Adipocyte (in vitro differentiated cells): ENCODE measurements around the gene SF3B3.

Experiments
- DNase-seq: peaks from one replicate; pipeline ENCODE4 v3.0.0-alpha.2; 2015; ENCODE audit warnings: low read depth
- H3K27me3 ChIP-seq: replicated peaks from 2 replicates; pipeline ENCODE4 v1.7.0; 2013; ENCODE audit warnings: mild to moderate bottlenecking, low read length, moderate library complexity; ENCODE audit not compliant: control insufficient read depth, insufficient read depth
- H3K36me3 ChIP-seq: 2 replicates; pipeline ENCODE4 v1.7.0; 2013; ENCODE audit warnings: low read length, mild to moderate bottlenecking, moderate library complexity; ENCODE audit not compliant: control insufficient read depth, insufficient read depth, severe bottlenecking
- H3K4me1 ChIP-seq: 2 replicates; pipeline ENCODE4 v1.7.0; 2013; ENCODE audit warnings: mild to moderate bottlenecking, low read length, moderate library complexity; ENCODE audit not compliant: control insufficient read depth, insufficient read depth
- H3K4me3 ChIP-seq: 2 replicates; pipeline ENCODE4 v1.7.0; 2013; ENCODE audit warnings: mild to moderate bottlenecking, low read length, moderate library complexity
- H3K9ac ChIP-seq: 2 replicates; pipeline ENCODE4 v1.7.0; 2013; ENCODE audit warnings: mild to moderate bottlenecking, low read length, moderate library complexity
- H3K9me3 ChIP-seq: 2 replicates; pipeline ENCODE4 v1.7.0; 2013; ENCODE audit warnings: mild to moderate bottlenecking, low read length, moderate library complexity; ENCODE audit not compliant: control insufficient read depth

The SF3B3 gene

DNA sequence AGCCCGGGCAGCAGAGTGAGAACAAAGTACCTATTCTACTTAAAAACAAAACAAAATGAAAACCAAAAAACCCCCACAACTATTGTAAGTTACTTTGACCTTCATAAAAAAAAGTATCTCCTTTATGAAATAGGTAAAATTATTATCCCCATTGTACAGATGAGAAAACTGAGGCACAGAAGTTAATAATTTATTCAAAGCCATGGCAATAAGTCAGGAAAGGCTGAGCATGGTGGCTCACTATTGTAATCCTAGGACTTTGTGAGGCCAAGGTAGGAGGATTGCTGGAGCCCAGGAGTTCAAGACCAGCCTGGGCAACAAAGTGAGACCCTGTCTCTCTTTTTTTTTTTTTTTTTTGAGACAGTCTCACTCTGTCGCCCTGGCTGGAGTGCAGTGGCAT lies 38.7 kb upstream of the SF3B3 start:
- Histone ChIP-seq H3K9me3 (no peaks in the 10 kb centered on the region), H3K27me3 (no peaks in the 10 kb centered on the region), H3K9ac (no peak overlapping the region), H3K4me1 (peaks cover 6% of the 10 kb centered on the region), H3K36me3 (peaks cover 41% of the 10 kb centered on the region), H3K4me3 (no peak overlapping the region)
- no peak for DNase-seq

DNA sequence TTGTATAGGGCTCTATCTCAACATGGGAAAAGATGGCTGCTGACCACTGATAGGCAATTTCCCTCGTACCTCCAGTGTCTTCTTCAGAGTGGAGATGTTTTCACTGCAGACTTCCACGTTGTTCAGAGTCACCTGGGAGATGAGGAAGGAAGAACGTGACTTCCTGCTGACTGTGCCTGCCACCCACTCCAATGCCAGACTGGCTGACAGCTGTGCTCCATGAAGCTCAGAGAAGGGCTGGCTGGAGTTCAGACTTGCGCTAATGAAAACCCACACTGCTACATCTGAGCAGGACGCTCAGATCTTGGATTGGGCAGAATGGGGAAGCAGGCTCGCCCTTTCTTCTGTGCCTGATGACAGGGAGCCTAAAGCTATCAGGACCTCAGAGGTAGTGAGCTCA lies 33.4 kb upstream of the SF3B3 start:
- no peaks in the 10 kb centered on the region for H3K27me3 ChIP-seq
- H3K9ac ChIP-seq: no peak overlapping the region
- H3K36me3 ChIP-seq: peaks cover 30% of the 10 kb centered on the region
- H3K4me3 ChIP-seq: no peak overlapping the region
- H3K4me1 ChIP-seq: peaks cover 6% of the 10 kb centered on the region
- DNase-seq: no peak
- H3K9me3 ChIP-seq: no peaks in the 10 kb centered on the region

DNA sequence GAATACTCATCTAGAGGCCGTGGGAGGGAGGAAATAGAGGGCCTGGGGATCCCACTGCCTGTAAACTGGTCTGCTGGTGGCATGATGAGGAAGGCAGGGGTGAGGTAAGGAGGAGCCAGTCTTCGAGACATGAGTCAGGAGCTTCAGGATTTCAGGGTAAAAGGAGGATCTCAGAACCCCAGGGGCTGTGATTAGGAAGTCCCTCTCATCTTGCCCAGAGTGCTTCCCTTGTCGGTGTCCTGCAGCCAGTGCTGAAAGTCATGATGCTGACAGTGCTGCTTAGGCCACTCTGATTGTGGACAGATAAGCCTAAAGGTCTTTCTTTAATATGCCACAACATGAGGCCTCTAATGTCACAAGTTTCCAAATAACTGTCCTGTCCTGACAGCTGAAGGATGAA lies 29.8 kb upstream of the SF3B3 start:
- H3K36me3 ChIP-seq: peaks cover 56% of the 10 kb centered on the region
- no peak overlapping the region for H3K4me3 ChIP-seq
- no peaks in the 10 kb centered on the region for H3K27me3 ChIP-seq
- no peak overlapping the region for H3K9ac ChIP-seq
- H3K9me3 ChIP-seq: no peaks in the 10 kb centered on the region
- DNase-seq: no peak
- peaks cover 3% of the 10 kb centered on the region for H3K4me1 ChIP-seq

DNA sequence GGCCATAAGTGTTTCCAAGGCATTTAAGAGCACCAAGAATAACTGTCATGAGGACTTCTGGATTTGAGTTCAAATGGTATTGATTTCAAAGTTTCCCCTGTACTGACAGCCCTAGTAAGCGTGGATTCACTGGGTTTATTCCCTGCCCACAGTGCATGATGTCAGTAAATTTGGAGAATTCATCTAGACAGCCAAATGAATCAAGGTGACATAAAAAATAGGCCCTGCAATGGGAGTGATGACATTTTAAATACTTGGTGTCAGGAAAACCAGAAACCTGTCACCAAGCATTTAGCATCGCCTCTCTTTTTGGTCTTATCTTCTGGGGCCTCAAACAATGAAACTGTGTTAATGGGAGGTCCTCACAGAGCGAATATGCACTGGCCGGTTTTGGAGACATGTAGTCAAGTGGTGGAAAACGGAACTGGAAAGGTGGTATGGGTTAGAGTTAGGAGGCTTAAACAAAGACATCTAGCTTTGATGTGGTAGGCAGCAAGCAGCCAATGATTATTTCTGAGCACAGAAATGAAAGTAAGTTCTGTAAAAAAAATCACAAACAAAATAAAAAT lies 29.3 kb upstream of the SF3B3 start:
- H3K4me1 ChIP-seq: no peaks in the 10 kb centered on the region
- H3K9me3 ChIP-seq: no peaks in the 10 kb centered on the region
- DNase-seq: no peak
- H3K4me3 ChIP-seq: no peak overlapping the region
- H3K27me3 ChIP-seq: no peaks in the 10 kb centered on the region
- no peak overlapping the region for H3K9ac ChIP-seq
- H3K36me3 ChIP-seq: peaks cover 60% of the 10 kb centered on the region

DNA sequence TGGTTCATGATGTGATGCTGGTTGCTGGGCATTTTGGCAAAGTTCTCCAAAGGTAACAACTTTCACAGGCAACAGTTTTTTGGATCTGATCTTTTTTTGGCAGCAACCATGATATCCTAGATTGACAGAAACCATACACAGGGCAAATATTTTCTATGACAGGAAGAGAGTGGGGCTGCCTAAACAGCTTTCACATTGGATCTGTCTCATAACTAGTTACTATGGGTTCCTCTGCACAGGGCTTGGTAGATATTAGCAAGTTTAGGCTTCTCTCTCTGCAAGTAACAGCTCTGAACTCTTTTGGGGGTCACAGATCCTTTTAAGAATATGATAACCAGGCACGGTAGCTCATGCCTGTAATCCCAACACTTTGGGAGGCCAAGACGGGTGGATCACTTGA lies 28.8 kb upstream of the SF3B3 start:
- no peaks in the 10 kb centered on the region for H3K27me3 ChIP-seq
- peaks cover 58% of the 10 kb centered on the region for H3K36me3 ChIP-seq
- no peak overlapping the region for H3K4me3 ChIP-seq

DNA sequence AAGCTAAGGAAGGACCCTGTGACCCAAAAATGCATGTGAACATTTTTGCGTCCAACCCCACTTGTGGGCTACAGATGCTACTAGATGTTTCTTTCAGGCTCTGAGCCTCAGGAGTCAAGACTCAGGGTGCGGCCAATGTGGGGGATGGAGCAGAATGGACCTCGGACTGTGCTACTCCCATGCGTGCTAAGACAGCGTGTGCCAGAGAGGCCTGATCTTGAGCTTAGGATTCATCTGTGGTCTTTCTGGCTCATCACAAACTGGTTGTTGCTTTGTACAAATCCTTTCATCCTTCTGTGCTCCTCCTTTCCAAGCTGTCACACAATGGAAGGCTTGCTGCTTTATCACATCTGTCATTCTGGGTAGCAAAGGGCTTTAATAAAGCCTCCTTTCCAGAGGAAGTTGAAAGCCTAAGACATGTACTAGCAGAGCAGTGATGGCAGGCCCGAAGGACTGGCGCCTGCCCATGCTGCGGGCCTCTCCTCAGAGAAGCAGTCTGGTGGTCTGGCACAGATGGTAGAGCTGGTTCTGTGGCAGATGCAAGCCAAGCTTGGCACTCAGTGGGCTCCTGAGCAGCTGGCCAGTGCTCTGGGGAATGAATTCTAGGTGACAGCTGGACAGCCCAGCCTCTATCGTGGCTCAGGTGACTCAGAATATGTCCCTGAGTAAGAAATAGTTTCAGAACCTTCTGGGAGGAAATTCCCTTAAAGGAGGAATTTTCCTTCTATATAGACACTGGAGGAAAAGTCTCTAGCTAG lies 28.0 kb upstream of the SF3B3 start:
- no peak overlapping the region for H3K4me3 ChIP-seq
- H3K27me3 ChIP-seq: no peaks in the 10 kb centered on the region
- no peak for DNase-seq
- H3K4me1 ChIP-seq: no peaks in the 10 kb centered on the region
- H3K9ac ChIP-seq: no peak overlapping the region
- peaks cover 58% of the 10 kb centered on the region for H3K36me3 ChIP-seq
- H3K9me3 ChIP-seq: no peaks in the 10 kb centered on the region

More for the DNA sequence above, 28.8 kb upstream of the SF3B3 start:
- no peaks in the 10 kb centered on the region for H3K9me3 ChIP-seq
- DNase-seq: no peak
- H3K9ac ChIP-seq: no peak overlapping the region
- no peaks in the 10 kb centered on the region for H3K4me1 ChIP-seq

DNA sequence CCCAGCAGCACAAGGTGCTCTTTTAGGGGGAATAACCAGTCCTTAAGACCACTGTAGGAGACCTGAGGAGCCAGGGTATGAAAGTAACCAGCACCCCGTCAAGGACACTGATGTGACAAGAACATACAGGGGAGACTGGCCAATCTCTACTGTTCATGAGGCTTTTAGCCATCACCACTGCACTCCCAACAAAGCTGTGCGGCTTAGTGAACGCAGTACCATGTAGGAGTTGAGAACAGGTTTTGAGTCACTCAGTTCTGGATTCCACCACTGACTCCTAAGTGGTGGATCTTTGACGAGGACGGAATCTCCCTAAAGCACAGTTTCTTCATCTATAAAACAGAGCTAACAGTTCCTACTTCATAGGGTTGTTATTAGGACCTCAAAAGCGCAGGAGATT lies 27.1 kb upstream of the SF3B3 start:
- H3K4me3 ChIP-seq: no peak overlapping the region
- H3K36me3 ChIP-seq: peaks cover 63% of the 10 kb centered on the region
- H3K4me1 ChIP-seq: no peaks in the 10 kb centered on the region
- H3K9ac ChIP-seq: no peak overlapping the region
- no peak for DNase-seq
- no peaks in the 10 kb centered on the region for H3K27me3 ChIP-seq
- no peaks in the 10 kb centered on the region for H3K9me3 ChIP-seq

DNA sequence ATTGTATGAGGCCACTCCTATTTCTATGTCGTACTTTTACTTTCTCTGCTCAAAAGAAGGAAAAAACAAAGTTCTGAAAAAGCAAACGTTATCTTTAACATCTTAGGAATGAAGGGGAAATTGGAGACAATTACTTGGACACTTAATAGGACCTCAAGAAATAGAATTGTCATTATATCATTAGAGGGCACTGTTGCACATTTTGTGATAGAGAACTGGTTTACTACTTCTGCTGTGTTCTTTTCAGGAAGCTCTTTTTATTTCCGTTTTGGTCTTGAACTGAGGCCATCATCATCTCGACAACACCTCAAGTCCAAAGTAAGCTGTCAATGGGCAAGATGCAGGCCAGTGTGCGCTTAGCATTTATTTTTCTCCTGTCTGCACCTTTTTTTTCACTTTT lies 14.9 kb upstream of the SF3B3 start:
- Histone ChIP-seq H3K4me1 (no peaks in the 10 kb centered on the region), H3K4me3 (no peak overlapping the region), H3K9me3 (no peaks in the 10 kb centered on the region), H3K36me3 (peaks cover 64% of the 10 kb centered on the region), H3K27me3 (no peaks in the 10 kb centered on the region), H3K9ac (no peak overlapping the region)
- DNase-seq: no peak

DNA sequence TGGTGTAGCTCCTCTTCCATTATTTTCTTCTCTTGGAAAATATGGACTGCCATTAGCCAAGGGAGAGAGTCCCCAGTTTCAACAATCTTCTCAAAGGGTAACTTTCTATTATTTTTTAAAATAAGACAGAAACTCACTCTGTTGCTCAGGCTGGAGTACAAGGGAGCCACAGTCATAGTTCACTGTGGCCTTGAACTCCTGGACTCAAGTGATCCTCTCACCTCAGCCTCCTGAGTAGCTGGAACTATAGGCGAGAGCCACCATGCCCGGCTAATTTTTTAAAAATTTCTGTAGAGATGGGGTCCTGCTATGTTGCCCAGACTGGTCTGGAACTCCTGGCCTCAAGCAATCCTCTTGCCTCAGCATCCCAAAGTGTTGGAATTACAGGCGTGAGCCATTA lies 13.4 kb upstream of the SF3B3 start:
- H3K9ac ChIP-seq: no peak overlapping the region
- H3K9me3 ChIP-seq: no peaks in the 10 kb centered on the region
- H3K4me3 ChIP-seq: no peak overlapping the region
- no peak for DNase-seq
- peaks cover 73% of the 10 kb centered on the region for H3K36me3 ChIP-seq
- H3K4me1 ChIP-seq: no peaks in the 10 kb centered on the region
- no peaks in the 10 kb centered on the region for H3K27me3 ChIP-seq

DNA sequence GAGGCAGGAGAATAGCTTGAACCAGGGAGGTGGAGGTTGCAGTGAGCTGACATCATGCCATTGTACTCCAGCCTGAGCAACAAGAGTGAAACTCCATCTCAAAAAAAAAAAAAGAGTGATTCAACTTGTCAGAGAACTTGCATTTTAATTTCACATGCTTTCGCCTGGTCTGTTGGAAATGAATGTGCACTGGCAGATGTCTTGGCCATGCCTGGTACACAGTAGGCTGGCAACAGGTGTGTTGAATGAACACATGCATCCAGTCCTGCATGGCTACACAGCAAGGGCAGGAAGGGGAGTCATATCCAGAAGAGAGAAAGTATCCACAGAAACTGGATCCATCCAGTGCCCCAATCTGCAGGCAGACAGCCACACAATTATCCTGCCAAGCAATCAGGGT lies 11.8 kb upstream of the SF3B3 start:
- Histone ChIP-seq H3K9ac (no peak overlapping the region), H3K9me3 (no peaks in the 10 kb centered on the region), H3K4me1 (no peaks in the 10 kb centered on the region), H3K36me3 (peaks cover 87% of the 10 kb centered on the region), H3K4me3 (no peak overlapping the region), H3K27me3 (no peaks in the 10 kb centered on the region)
- DNase-seq: no peak

DNA sequence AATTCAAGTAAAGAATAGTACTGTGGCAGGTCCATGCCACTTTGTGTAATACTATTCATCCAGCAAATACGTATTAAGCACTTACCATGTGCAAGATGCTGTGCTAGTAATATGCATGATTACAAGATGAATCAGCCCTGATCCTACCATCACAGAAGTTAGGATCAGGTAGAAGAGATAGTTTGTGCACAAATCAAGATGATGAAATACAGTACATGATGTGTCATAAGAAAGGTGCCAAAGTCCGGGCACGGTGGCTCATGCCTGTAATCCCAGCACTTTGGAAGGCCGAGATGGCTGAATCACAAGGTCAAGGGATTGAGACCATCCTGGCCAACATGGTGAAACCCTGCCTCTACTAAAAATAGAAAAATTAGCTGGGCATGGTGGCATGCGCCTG lies 11.2 kb upstream of the SF3B3 start:
- DNase-seq: no peak
- Histone ChIP-seq H3K9me3 (no peaks in the 10 kb centered on the region), H3K27me3 (no peaks in the 10 kb centered on the region), H3K36me3 (peaks cover 88% of the 10 kb centered on the region), H3K9ac (no peak overlapping the region), H3K4me3 (no peak overlapping the region), H3K4me1 (no peaks in the 10 kb centered on the region)
